ENCODE data around the gene TRIM39.

GRCh38 chr6:30361661-30362060, 34.9 kb downstream of the TRIM39 start:
- no peak for TF ChIP-seq CTCF (IDR thresholded peaks at IDR 0.05; ENCODE audit: low read depth, low read length, poor library complexity, severe bottlenecking)
- TF ChIP-seq EZH2phosphoT487 (IDR thresholded peaks at IDR 0.05; ENCODE audit: borderline replicate concordance, low read length), result no peak
